BE2C (cell line): ENCODE measurements around the gene KCNK17.

ENCODE experiments used
- DNase-seq: peaks from one replicate; pipeline ENCODE4 v3.0.0-alpha.2; 2020
- H3K27me3 ChIP-seq: fragments of 250-450 bp; sonication (Bioruptor Pico); 2 replicates; pipeline ENCODE4 v1.5.1; 2020; ENCODE audit warnings: mild to moderate bottlenecking
- H3K36me3 ChIP-seq: fragments of 250-450 bp; sonication (Bioruptor Pico); 2 replicates; pipeline ENCODE4 v1.5.1; 2020; ENCODE audit warnings: mild to moderate bottlenecking
- H3K4me1 ChIP-seq: fragments of 250-450 bp; sonication (Bioruptor Pico); 2 replicates; pipeline ENCODE4 v1.5.1; 2020
- H3K4me3 ChIP-seq: 2 replicates; pipeline ENCODE4 v1.5.1; 2011; ENCODE audit warnings: low read depth, low read length
- H3K9me3 ChIP-seq: fragments of 250-450 bp; sonication (Bioruptor Pico); 2 replicates; pipeline ENCODE4 v1.5.1; 2020
- CTCF ChIP-seq: IDR thresholded peaks from 2 replicates; pipeline ENCODE4 v1.5.1; 2012; ENCODE audit warnings: mild to moderate bottlenecking, low read depth, low read length

KCNK17 gene

GRCh38 chr6:39357998-39358686, 43.9 kb upstream of the KCNK17 start:
- H3K4me3 ChIP-seq: no peak overlapping the region
- peak; percentile 56 for DNase-seq
- no peaks in the 10 kb centered on the region for H3K9me3 ChIP-seq
- H3K4me1 ChIP-seq: no peaks in the 10 kb centered on the region
- no peaks in the 10 kb centered on the region for H3K27me3 ChIP-seq
- H3K36me3 ChIP-seq: no peaks in the 10 kb centered on the region
- no peak for TF ChIP-seq CTCF

GRCh38 chr6:39353698-39354315, 39.6 kb upstream of the KCNK17 start:
- no peak for DNase-seq
- Histone ChIP-seq H3K27me3 (no peaks in the 10 kb centered on the region), H3K4me3 (no peak overlapping the region), H3K36me3 (no peaks in the 10 kb centered on the region), H3K4me1 (no peaks in the 10 kb centered on the region), H3K9me3 (no peaks in the 10 kb centered on the region; the same call in 1 of the 2 replicates)
- no peak for TF ChIP-seq CTCF

- no peak for DNase-seq
- Histone ChIP-seq H3K36me3 (no peaks in the 10 kb centered on the region), H3K27me3 (no peaks in the 10 kb centered on the region), H3K4me1 (no peaks in the 10 kb centered on the region), H3K9me3 (no peaks in the 10 kb centered on the region; the same call in 1 of the 2 replicates), H3K4me3 (no peak overlapping the region)
- no peak for TF ChIP-seq CTCF
Observed at GRCh38 chr6:39350723-39351505, 36.7 kb upstream of the KCNK17 start.

GRCh38 chr6:39348740-39349139, 34.5 kb upstream of the KCNK17 start:
- Histone ChIP-seq H3K4me1 (no peaks in the 10 kb centered on the region), H3K4me3 (no peak overlapping the region), H3K9me3 (no peaks in the 10 kb centered on the region; the same call in 1 of the 2 replicates), H3K36me3 (no peaks in the 10 kb centered on the region), H3K27me3 (no peaks in the 10 kb centered on the region)
- no peak for DNase-seq
- no peak for TF ChIP-seq CTCF

GRCh38 chr6:39347906-39348585, 33.8 kb upstream of the KCNK17 start:
- DNase-seq: peak; percentile 71
- H3K27me3 ChIP-seq: no peaks in the 10 kb centered on the region
- no peaks in the 10 kb centered on the region; the same call in 1 of the 2 replicates for H3K9me3 ChIP-seq
- no peaks in the 10 kb centered on the region for H3K36me3 ChIP-seq
- peak; percentile 94 for TF ChIP-seq CTCF
- no peaks in the 10 kb centered on the region for H3K4me1 ChIP-seq
- H3K4me3 ChIP-seq: no peak overlapping the region
